Mesendoderm (in vitro differentiated cells): ENCODE results near the gene RING1.

Source experiments
- DNase-seq: peaks from one replicate; pipeline ENCODE4 v3.0.0; 2013
- H2AK5ac ChIP-seq: 2 replicates; pipeline ENCODE4 v1.6.1; 2013; ENCODE audit warnings: low read length, inconsistent platforms
- H2BK120ac ChIP-seq: 2 replicates; pipeline ENCODE4 v1.6.1; 2013; ENCODE audit warnings: low read depth, mild to moderate bottlenecking, low read length, moderate library complexity, mixed read lengths
- H2BK15ac ChIP-seq: replicated peaks from 2 replicates; pipeline ENCODE4 v1.6.1; 2013; ENCODE audit warnings: low read depth, mild to moderate bottlenecking, moderate library complexity
- H2BK5ac ChIP-seq: 2 replicates; pipeline ENCODE4 v1.6.1; 2013; ENCODE audit warnings: low read length, inconsistent platforms
- H3K18ac ChIP-seq: 2 replicates; pipeline ENCODE4 v1.6.1; 2013; ENCODE audit warnings: mild to moderate bottlenecking, low read length, mixed read lengths
- H3K23ac ChIP-seq: one replicate; pipeline ENCODE4 v1.6.1; 2013; ENCODE audit warnings: low read length
- H3K27ac ChIP-seq: 2 replicates; pipeline ENCODE4 v1.5.1; 2013; ENCODE audit warnings: low read depth, mild to moderate bottlenecking, inconsistent platforms, low read length, moderate library complexity
- H3K27me3 ChIP-seq: 2 replicates; pipeline ENCODE4 v1.6.1; 2013; ENCODE audit warnings: low read length, control low read depth, mild to moderate bottlenecking, inconsistent platforms; ENCODE audit not compliant: insufficient read depth, poor library complexity
- H3K36me3 ChIP-seq: 2 replicates; pipeline ENCODE4 v1.6.1; 2013; ENCODE audit warnings: low read length, inconsistent platforms; ENCODE audit not compliant: control insufficient read depth, insufficient read depth
- H3K4ac ChIP-seq: one replicate; pipeline ENCODE4 v1.6.1; 2013; ENCODE audit warnings: low read depth, mild to moderate bottlenecking, low read length, moderate library complexity
- H3K4me1 ChIP-seq: 2 replicates; pipeline ENCODE4 v1.6.1; 2013; ENCODE audit warnings: low read depth, low read length, inconsistent platforms; ENCODE audit not compliant: control insufficient read depth
- H3K4me2 ChIP-seq: 2 replicates; pipeline ENCODE4 v1.6.1; 2013; ENCODE audit warnings: low read length
- H3K4me3 ChIP-seq: 2 replicates; pipeline ENCODE4 v1.5.1; 2013; ENCODE audit warnings: mild to moderate bottlenecking, low read length
- H3K56ac ChIP-seq: one replicate; pipeline ENCODE4 v1.6.1; 2013; ENCODE audit warnings: low read length
- H3K79me1 ChIP-seq: 2 replicates; pipeline ENCODE4 v1.6.1; 2013; ENCODE audit warnings: low read length, inconsistent platforms
- H3K79me2 ChIP-seq: 2 replicates; pipeline ENCODE4 v1.6.1; 2013; ENCODE audit warnings: mild to moderate bottlenecking, low read length; ENCODE audit not compliant: control insufficient read depth, insufficient read depth
- H3K9ac ChIP-seq: 2 replicates; pipeline ENCODE4 v1.6.1; 2013; ENCODE audit warnings: low read length, inconsistent platforms
- H4K5ac ChIP-seq: one replicate; pipeline ENCODE4 v1.6.1; 2013; ENCODE audit warnings: low read length
- H4K8ac ChIP-seq: one replicate; pipeline ENCODE4 v1.6.1; 2013; ENCODE audit warnings: low read depth, mild to moderate bottlenecking, control low read depth, low read length, moderate library complexity
- WGBS: extraction: QIAGEN DNeasy Blood & Tissue Kit; methylation state at CpG from one replicate; pipeline ENCODE4 v1.1.7; 2013; ENCODE audit warnings: low lambda C conversion rate, missing lambda C conversion rate; ENCODE audit not compliant: insufficient coverage; ENCODE audit errors: extremely low coverage; 5-methylcytosine and 5-hydroxymethylcytosine counted together

Gene RING1

GRCh38 chr6:33183071-33183683, 25.1 kb upstream of the RING1 start:
- H3K79me1 ChIP-seq, result no peaks in the 10 kb centered on the region
- H4K5ac ChIP-seq, result no peak overlapping the region
- no peak overlapping the region for H2BK120ac ChIP-seq
- H3K4me3 ChIP-seq, result no peak overlapping the region
- H3K9ac ChIP-seq, result no peak overlapping the region
- H3K4me1 ChIP-seq, result no peaks in the 10 kb centered on the region
- H3K27ac ChIP-seq, result no peak overlapping the region
- no peak overlapping the region for H2AK5ac ChIP-seq
- no peak overlapping the region for H3K56ac ChIP-seq
- no peaks in the 10 kb centered on the region for H3K27me3 ChIP-seq
- no peak overlapping the region for H2BK15ac ChIP-seq
- no peak overlapping the region for H4K8ac ChIP-seq
- no peaks in the 10 kb centered on the region for H3K79me2 ChIP-seq
- no peak overlapping the region for H3K4ac ChIP-seq
- no CpG with 5 or more reads among the region's 5 CpGs for WGBS
- no peak overlapping the region for H2BK5ac ChIP-seq
- no peak for DNase-seq
- no peak overlapping the region for H3K4me2 ChIP-seq
- no peaks in the 10 kb centered on the region for H3K36me3 ChIP-seq
- H3K23ac ChIP-seq, result no peak overlapping the region
- H3K18ac ChIP-seq, result no peak overlapping the region

- no peak overlapping the region for H2BK5ac ChIP-seq
- no peak overlapping the region for H3K9ac ChIP-seq
- no peaks in the 10 kb centered on the region for H3K27me3 ChIP-seq
- no CpG with 5 or more reads among the region's 9 CpGs for WGBS
- H3K4me2 ChIP-seq, result no peak overlapping the region
- H4K5ac ChIP-seq, result no peak overlapping the region
- H3K4me3 ChIP-seq, result no peak overlapping the region
- H3K79me2 ChIP-seq, result no peaks in the 10 kb centered on the region
- H4K8ac ChIP-seq, result no peak overlapping the region
- H3K4ac ChIP-seq, result no peak overlapping the region
- H3K79me1 ChIP-seq, result no peaks in the 10 kb centered on the region
- no peak overlapping the region for H3K27ac ChIP-seq
- H2AK5ac ChIP-seq, result no peak overlapping the region
- no peak overlapping the region for H3K18ac ChIP-seq
- H2BK120ac ChIP-seq, result no peak overlapping the region
- H3K23ac ChIP-seq, result no peak overlapping the region
- H2BK15ac ChIP-seq, result no peak overlapping the region
- no peak for DNase-seq
- H3K36me3 ChIP-seq, result no peaks in the 10 kb centered on the region
- H3K4me1 ChIP-seq, result no peaks in the 10 kb centered on the region
- no peak overlapping the region for H3K56ac ChIP-seq
Observed at GRCh38 chr6:33185190-33185589, 23.1 kb upstream of the RING1 start.

- Histone ChIP-seq H3K4ac (no peak overlapping the region), H3K56ac (no peak overlapping the region), H3K4me1 (no peaks in the 10 kb centered on the region), H3K4me3 (no peak overlapping the region), H2BK15ac (no peak overlapping the region), H3K27ac (no peak overlapping the region), H2BK120ac (no peak overlapping the region), H3K79me1 (no peaks in the 10 kb centered on the region), H3K4me2 (no peak overlapping the region), H3K23ac (no peak overlapping the region), H2AK5ac (no peak overlapping the region), H3K18ac (no peak overlapping the region), H3K9ac (no peak overlapping the region), H3K36me3 (no peaks in the 10 kb centered on the region), H2BK5ac (no peak overlapping the region), H4K8ac (no peak overlapping the region), H3K27me3 (no peaks in the 10 kb centered on the region), H4K5ac (no peak overlapping the region), H3K79me2 (no peaks in the 10 kb centered on the region)
- 100% methylated on average over 1 of the region's 4 CpGs for WGBS
- DNase-seq, result no peak
Observed at GRCh38 chr6:33185654-33186187, 22.6 kb upstream of the RING1 start.

- Histone ChIP-seq H3K18ac (no peak overlapping the region), H3K27ac (no peak overlapping the region), H3K4me2 (no peak overlapping the region), H3K36me3 (no peaks in the 10 kb centered on the region), H3K79me1 (no peaks in the 10 kb centered on the region), H3K4ac (no peak overlapping the region), H3K9ac (no peak overlapping the region), H4K8ac (no peak overlapping the region), H3K79me2 (no peaks in the 10 kb centered on the region), H3K4me1 (peaks cover 3% of the 10 kb centered on the region), H3K4me3 (no peak overlapping the region), H4K5ac (no peak overlapping the region), H3K27me3 (no peaks in the 10 kb centered on the region), H2BK120ac (no peak overlapping the region), H2BK15ac (no peak overlapping the region), H2AK5ac (no peak overlapping the region), H3K23ac (no peak overlapping the region), H3K56ac (no peak overlapping the region), H2BK5ac (no peak overlapping the region)
- no CpG with 5 or more reads among the region's 1 CpG for WGBS
- no peak for DNase-seq
Observed at GRCh38 chr6:33187809-33188208, 20.5 kb upstream of the RING1 start.

- H3K56ac ChIP-seq, result no peak overlapping the region
- no peak for DNase-seq
- no peak overlapping the region for H3K9ac ChIP-seq
- no peak overlapping the region for H2AK5ac ChIP-seq
- no peak overlapping the region for H2BK15ac ChIP-seq
- WGBS, result no CpG with 5 or more reads among the region's 8 CpGs
- no peak overlapping the region for H3K4ac ChIP-seq
- H3K79me2 ChIP-seq, result no peaks in the 10 kb centered on the region
- H4K5ac ChIP-seq, result no peak overlapping the region
- H3K18ac ChIP-seq, result no peak overlapping the region
- H3K36me3 ChIP-seq, result no peaks in the 10 kb centered on the region
- H3K27me3 ChIP-seq, result no peaks in the 10 kb centered on the region
- no peak overlapping the region for H3K4me3 ChIP-seq
- H3K4me1 ChIP-seq, result peaks cover 3% of the 10 kb centered on the region
- no peak overlapping the region for H4K8ac ChIP-seq
- H2BK120ac ChIP-seq, result no peak overlapping the region
- H2BK5ac ChIP-seq, result no peak overlapping the region
- no peaks in the 10 kb centered on the region for H3K79me1 ChIP-seq
- H3K23ac ChIP-seq, result no peak overlapping the region
- H3K4me2 ChIP-seq, result no peak overlapping the region
- no peak overlapping the region for H3K27ac ChIP-seq
Observed at GRCh38 chr6:33189164-33189563, 19.1 kb upstream of the RING1 start.
